HG03066 (cell line): ENCODE data around the gene PDE7B.

Source experiments
- ATAC-seq: cut with Tn5 transposase; IDR thresholded peaks from one replicate; pipeline ENCODE4 v1.9.1; 2021; ENCODE audit warnings: low read depth; ENCODE audit not compliant: unreplicated experiment

PDE7B gene

GRCh38 chr6:135976585-135976984 is 125.1 kb downstream of the PDE7B start:
- no peak for ATAC-seq

- ATAC-seq = no peak
Measured at GRCh38 chr6:135983093-135983492, 131.6 kb downstream of the PDE7B start.

- ATAC-seq = no peak
Measured at GRCh38 chr6:135983718-135984343, 132.3 kb downstream of the PDE7B start.

- ATAC-seq = no peak
Measured at GRCh38 chr6:135985471-135985870, 134.0 kb downstream of the PDE7B start.

- no peak for ATAC-seq
Measured at GRCh38 chr6:135987226-135987625, 135.7 kb downstream of the PDE7B start.

GRCh38 chr6:135990439-135990838 is 138.9 kb downstream of the PDE7B start:
- ATAC-seq = no peak

GRCh38 chr6:135990855-135991464 is 139.5 kb downstream of the PDE7B start:
- ATAC-seq = no peak

- no peak for ATAC-seq
Measured at GRCh38 chr6:135992739-135993138, 141.2 kb downstream of the PDE7B start.

- ATAC-seq = no peak
Measured at GRCh38 chr6:135993361-135993760, 141.9 kb downstream of the PDE7B start.

- no peak for ATAC-seq
Measured at GRCh38 chr6:135994857-135995544, 143.5 kb downstream of the PDE7B start.

- ATAC-seq = no peak
Measured at GRCh38 chr6:135995545-135995898, 144.0 kb downstream of the PDE7B start.

- no peak for ATAC-seq
Measured at GRCh38 chr6:135996668-135997067, 145.2 kb downstream of the PDE7B start.

GRCh38 chr6:135999393-135999792 is 147.9 kb downstream of the PDE7B start:
- ATAC-seq = no peak

- ATAC-seq = no peak
Measured at GRCh38 chr6:136007345-136007744, 155.8 kb downstream of the PDE7B start.

- no peak for ATAC-seq
Measured at GRCh38 chr6:136011475-136011874, 160.0 kb downstream of the PDE7B start.

- ATAC-seq = no peak
Measured at GRCh38 chr6:136012198-136012887, 160.8 kb downstream of the PDE7B start.

GRCh38 chr6:136012943-136013342 is 161.4 kb downstream of the PDE7B start:
- no peak for ATAC-seq

GRCh38 chr6:136014454-136015437 is 163.2 kb downstream of the PDE7B start:
- ATAC-seq = no peak

- ATAC-seq = no peak
Measured at GRCh38 chr6:136015531-136015930, 164.0 kb downstream of the PDE7B start.
